ENCODE data around the gene ALG14.

DNA sequence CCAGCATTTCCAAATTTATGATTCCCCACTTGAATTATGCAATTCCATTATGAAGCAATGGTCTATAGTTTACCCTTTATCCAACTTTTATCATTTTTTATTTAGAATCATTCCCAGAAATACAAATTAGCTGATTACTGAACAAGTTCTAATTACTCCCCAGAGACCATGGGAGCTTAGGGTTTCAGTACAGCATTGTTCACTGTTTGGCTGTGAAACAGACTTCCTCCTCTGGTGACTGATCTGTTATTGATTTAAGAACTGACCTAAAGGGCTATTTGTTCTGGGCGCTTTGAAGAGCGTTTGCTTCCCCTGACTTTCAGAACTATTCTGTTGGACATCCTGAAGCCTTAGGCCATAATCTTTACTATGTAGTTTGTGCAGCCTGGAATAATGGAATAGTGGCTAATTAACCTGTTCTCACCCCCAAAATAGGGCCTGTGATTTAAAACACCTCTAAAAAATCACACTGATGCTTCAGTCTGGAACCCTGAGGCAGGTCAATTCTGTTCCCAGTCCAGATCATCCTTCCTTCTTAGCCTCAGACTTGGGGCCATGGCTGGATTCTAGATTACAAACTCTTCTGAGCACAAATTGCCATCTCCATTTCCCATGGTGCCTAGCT, 58.7 kb downstream of the ALG14 start:
- TF ChIP-seq, protein P1, sequence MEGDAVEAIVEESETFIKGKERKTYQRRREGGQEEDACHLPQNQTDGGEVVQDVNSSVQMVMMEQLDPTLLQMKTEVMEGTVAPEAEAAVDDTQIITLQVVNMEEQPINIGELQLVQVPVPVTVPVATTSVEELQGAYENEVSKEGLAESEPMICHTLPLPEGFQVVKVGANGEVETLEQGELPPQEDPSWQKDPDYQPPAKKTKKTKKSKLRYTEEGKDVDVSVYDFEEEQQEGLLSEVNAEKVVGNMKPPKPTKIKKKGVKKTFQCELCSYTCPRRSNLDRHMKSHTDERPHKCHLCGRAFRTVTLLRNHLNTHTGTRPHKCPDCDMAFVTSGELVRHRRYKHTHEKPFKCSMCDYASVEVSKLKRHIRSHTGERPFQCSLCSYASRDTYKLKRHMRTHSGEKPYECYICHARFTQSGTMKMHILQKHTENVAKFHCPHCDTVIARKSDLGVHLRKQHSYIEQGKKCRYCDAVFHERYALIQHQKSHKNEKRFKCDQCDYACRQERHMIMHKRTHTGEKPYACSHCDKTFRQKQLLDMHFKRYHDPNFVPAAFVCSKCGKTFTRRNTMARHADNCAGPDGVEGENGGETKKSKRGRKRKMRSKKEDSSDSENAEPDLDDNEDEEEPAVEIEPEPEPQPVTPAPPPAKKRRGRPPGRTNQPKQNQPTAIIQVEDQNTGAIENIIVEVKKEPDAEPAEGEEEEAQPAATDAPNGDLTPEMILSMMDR (IDR thresholded peaks at IDR 0.05), result no peak
- no peak for TF ChIP-seq EZH2phosphoT487 (IDR thresholded peaks at IDR 0.05; ENCODE audit: borderline replicate concordance, low read depth)
- TF ChIP-seq EP300 (IDR thresholded peaks at IDR 0.05; ENCODE audit: borderline replicate concordance in 1 of 2, low read depth in 1 of 2, low read length in 1 of 2), result no peak
- TF ChIP-seq FOXJ3 (CRISPR knock-in tag; IDR thresholded peaks at IDR 0.05), result no peak
- no peak for TF ChIP-seq POLR2AphosphoS5 (IDR thresholded peaks at IDR 0.05; ENCODE audit: low read depth, low read length)
- TF ChIP-seq REST (IDR thresholded peaks at IDR 0.05; ENCODE audit: low read depth, low read length), result no peak

Measured in SK-N-SH (cell line).